GM19395 (cell line): ENCODE data around the gene VAX1.

ENCODE experiments used
- ATAC-seq: cut with Tn5 transposase; IDR thresholded peaks from one replicate; pipeline ENCODE4 v1.9.1; 2021; ENCODE audit warnings: mild to moderate bottlenecking, moderate library complexity; ENCODE audit not compliant: unreplicated experiment

The VAX1 gene

GRCh38 chr10:117164592-117165537, 26.8 kb upstream of the VAX1 start:
- no peak for ATAC-seq

GRCh38 chr10:117163954-117164548, 26.0 kb upstream of the VAX1 start:
- no peak for ATAC-seq

- ATAC-seq, result no peak
These were observed 25.2 kb upstream of the VAX1 start for GRCh38 chr10:117163061-117163953.

- no peak for ATAC-seq
These were observed 24.3 kb upstream of the VAX1 start for GRCh38 chr10:117162093-117163060.

- ATAC-seq, result no peak
These were observed 23.4 kb upstream of the VAX1 start for GRCh38 chr10:117161386-117162033.

- no peak for ATAC-seq
These were observed 22.5 kb upstream of the VAX1 start for GRCh38 chr10:117160567-117160966.

GRCh38 chr10:117159390-117159789, 21.3 kb upstream of the VAX1 start:
- ATAC-seq, result no peak

- ATAC-seq, result no peak
These were observed 20.2 kb upstream of the VAX1 start for GRCh38 chr10:117158297-117158696.

- no peak for ATAC-seq
These were observed 14.6 kb upstream of the VAX1 start for GRCh38 chr10:117152668-117153067.

GRCh38 chr10:117148284-117148683, 10.2 kb upstream of the VAX1 start:
- ATAC-seq, result no peak

- ATAC-seq, result no peak
These were observed 6.9 kb upstream of the VAX1 start for GRCh38 chr10:117145019-117145418.

GRCh38 chr10:117143103-117143823, 5.2 kb upstream of the VAX1 start:
- ATAC-seq, result no peak

- no peak for ATAC-seq
These were observed 2.4 kb upstream of the VAX1 start for GRCh38 chr10:117140525-117140902.

GRCh38 chr10:117139581-117140524, 1.8 kb upstream of the VAX1 start:
- no peak for ATAC-seq

- no peak for ATAC-seq
These were observed 939 bp upstream of the VAX1 start for GRCh38 chr10:117138838-117139580.

GRCh38 chr10:117137031-117137910, 799 bp downstream of the VAX1 start:
- no peak for ATAC-seq
